Stimulated activated CD4-positive, alpha-beta T cell treated with anti-CD3 and anti-CD28 coated beads, Interleukin-1b, Interleukin-23, amount 100 ng/mL, for 24 hours (primary cell): ENCODE data around the gene SLC17A5.

Experiments used
- DNase-seq, 4 experiments: peaks; one replicate each; pipeline ENCODE4 v3.0.0-alpha.2; 2020; ENCODE audit warnings: low read depth in 4 of 4, low spot score in 1 of 4

SLC17A5 gene

GRCh38 chr6:73667798-73668197 lies 14.0 kb upstream of the SLC17A5 start:
- no peak for DNase-seq

DNA sequence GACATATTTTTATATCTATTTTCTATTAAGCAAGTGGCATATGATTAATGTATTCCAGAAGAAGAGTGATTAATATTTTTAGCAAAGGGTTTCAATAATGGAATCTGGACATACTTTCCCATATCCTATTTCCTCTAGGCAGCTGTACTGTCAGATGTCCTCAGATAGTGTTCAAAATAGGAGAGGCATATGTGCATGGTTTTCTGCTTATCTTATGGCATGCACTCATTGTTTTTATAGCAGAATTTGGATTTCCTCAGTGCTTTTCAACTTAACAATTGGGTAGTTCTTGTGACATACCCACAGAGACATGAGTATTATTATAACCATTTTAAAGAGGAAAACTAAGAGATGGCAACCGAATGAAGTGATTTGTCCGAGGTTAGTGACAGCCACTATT lies 12.6 kb upstream of the SLC17A5 start:
- DNase-seq: no peak

GRCh38 chr6:73665686-73666319 lies 12.0 kb upstream of the SLC17A5 start:
- no peak for DNase-seq

DNA sequence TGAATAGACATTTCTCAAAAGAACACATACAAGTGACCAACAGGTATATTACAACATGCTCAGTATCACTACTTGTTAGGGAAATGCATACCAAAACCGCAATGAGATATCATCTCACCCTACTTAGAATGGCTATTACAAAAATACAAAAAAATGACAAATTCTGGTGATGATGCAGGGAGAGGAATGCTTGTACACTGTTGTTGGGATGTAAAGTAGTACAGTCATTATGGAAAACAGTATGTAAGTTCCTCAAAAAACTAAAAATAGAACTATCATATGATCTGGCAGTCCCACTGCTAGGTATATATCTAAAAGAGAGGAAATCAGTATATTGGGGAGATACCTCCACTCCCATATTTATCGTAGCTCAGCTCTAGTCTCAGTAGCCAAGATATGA lies 10.9 kb upstream of the SLC17A5 start:
- DNase-seq: no peak

DNA sequence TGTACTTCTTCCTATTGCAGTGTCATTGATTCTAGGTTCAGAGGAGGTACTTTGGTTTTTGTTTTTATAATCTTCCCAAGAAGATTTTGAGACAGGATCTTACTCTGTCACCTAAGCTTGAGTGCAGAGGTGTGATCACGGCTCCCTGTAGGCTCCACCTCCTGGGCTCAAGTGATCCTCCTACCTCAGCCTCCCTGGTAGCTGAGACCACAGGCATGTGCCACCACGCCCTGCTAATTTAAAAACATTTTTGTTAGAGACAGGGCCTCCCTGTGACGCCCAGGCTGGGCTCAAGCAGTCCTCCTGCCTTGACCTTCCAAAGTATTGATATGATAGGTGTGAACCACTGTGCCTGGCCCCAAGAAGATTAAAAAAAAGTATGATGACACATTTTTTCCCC lies 3.4 kb upstream of the SLC17A5 start:
- no peak for DNase-seq

GRCh38 chr6:73656531-73657145 lies 2.8 kb upstream of the SLC17A5 start:
- DNase-seq: no peak

GRCh38 chr6:73655341-73655917 lies 1.6 kb upstream of the SLC17A5 start:
- DNase-seq: no peak

- DNase-seq: peak in 3 of 4 experiments; percentile 11 to 46 (median 41)
Observed at GRCh38 chr6:73652637-73653570, 888 bp downstream of the SLC17A5 start.

- no peak for DNase-seq
Observed at GRCh38 chr6:73649783-73650182, 4.0 kb downstream of the SLC17A5 start.

- no peak for DNase-seq
Observed at GRCh38 chr6:73648166-73648565, 5.6 kb downstream of the SLC17A5 start.

DNA sequence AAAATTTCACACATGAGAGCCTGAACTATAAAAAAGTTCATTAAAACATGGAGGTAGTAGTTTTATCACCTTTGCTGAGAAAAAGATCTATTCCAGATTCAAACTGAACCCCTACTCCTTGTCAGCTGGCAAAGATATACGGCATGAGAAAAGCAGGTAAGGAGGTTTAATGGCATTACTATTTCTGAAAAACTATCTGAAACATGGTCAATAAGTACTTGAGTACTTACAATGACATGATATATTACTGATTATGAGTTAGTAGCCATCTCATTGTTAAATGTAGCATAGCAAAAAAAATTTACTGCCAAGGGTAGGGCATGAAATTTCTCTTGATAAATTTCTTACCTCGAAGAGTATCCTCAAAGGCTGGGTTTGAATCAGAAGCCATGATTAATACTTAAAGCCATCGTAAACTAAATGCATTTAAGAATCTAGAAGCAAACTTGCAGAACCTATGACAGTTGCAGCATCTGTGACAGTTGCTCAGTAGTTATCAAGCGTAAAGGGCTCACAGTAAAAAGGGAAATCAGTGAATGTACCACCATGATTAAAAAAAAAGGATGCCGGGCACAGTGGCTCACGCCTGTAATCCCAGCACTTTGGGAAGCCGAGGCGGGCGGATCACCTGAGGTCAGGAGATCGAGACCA lies 8.7 kb downstream of the SLC17A5 start:
- DNase-seq: no peak

GRCh38 chr6:73644030-73644429 lies 9.8 kb downstream of the SLC17A5 start:
- no peak for DNase-seq

- DNase-seq: no peak
Observed at GRCh38 chr6:73642530-73642929, 11.3 kb downstream of the SLC17A5 start.

DNA sequence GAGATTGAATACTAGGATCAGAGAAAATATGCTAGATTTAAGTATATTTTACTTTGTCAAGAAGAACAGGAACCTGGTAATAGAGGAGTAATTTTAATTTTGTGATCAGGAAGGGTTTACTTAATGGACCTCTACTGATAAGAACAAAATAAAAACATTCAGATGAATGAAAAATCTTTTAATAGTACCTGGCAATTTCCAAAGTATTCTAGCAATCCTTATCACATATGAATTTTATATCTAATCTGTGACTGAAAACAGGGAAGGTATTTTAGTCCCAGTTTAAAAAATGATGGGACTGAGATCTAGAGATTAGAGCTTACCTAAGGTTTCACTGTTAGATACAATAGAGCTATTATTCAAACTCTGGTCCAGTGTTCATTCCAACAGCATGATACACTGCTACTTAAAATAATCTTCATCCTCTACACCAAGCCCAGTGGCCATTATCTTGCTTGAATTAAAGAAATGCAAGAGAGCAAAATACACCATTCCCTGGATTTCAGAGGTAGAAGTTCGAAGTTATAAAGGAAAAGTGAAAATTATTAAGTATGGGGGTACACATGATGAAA lies 13.5 kb downstream of the SLC17A5 start:
- DNase-seq: no peak

- no peak for DNase-seq
Observed at GRCh38 chr6:73639040-73639439, 14.8 kb downstream of the SLC17A5 start.

DNA sequence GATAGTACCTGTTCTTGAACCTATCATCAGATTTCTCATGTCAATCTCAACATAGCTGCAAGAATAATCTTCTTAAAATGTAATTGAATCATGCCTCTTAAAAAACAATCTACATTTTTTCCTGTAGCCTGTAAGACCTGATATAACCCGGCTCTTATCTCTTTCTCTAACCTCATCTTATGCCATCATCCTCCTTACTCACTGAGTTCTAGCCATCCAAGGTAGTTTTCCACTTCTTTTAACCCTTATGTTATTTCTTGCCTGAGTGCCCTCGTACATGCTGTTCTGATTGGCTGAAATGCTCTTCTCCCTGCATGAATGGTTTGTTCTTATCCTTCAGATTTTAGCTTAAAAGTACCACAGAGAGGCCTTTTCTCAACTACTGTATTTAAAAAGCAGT lies 16.4 kb downstream of the SLC17A5 start:
- no peak for DNase-seq

- DNase-seq: no peak
Observed at GRCh38 chr6:73636048-73636447, 17.7 kb downstream of the SLC17A5 start.

DNA sequence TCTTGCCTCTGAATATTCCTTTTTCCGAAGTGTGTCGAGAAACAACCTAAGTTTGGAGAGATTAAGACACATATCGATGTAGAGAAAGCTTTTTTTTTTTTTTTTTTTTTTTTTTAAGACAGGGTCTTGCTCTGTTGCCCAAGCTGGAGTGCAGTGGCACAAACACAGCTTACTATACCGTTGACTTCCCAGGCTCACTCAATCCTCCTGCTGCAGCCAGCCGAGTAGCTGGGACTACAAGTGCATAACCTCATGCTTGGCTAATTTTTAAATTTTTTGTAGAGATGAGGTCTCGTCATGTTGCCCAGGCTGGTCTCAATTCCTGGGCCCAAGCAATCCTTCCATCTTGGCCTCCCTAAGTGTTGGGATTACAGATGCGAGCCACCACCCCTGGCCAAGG lies 21.4 kb downstream of the SLC17A5 start:
- DNase-seq: no peak

- DNase-seq: no peak
Observed at GRCh38 chr6:73631849-73632248, 21.9 kb downstream of the SLC17A5 start.

GRCh38 chr6:73630401-73630800 lies 23.4 kb downstream of the SLC17A5 start:
- no peak for DNase-seq

GRCh38 chr6:73624896-73625295 lies 28.9 kb downstream of the SLC17A5 start:
- DNase-seq: no peak
